T-cell (primary cell): Measurements from ENCODE around the gene PLEKHG7. TPM values are rescaled to one million over a fixed set of nuclear protein-coding genes. Genes with fewer than 3 reads are reported as not detected.
"Not testable (repeated sequence)": the region's sequence is repeated elsewhere in the genome, so short reads cannot be mapped to it uniquely, and the experiment has no call there.

Source experiments
- ATAC-seq, 4 experiments: fragments of 200-7000 bp in 3 of 4; fragments of 150-1000 bp in 1 of 4; cut with Tn5 transposase; replicated peaks in 1 of 4; 1 replicate in 3 of 4; 2 replicates in 1 of 4; pipeline ENCODE4 v1.10.0; 2021; ENCODE audit warnings: moderate library complexity in 3 of 4, mild to moderate bottlenecking in 2 of 4, moderate number of reproducible peaks in 1 of 4
- CTCF ChIA-PET, 2 donors: fragments of 300-600 bp; sonication (Branson Sonifier 250); formaldehyde crosslinking; loops; one replicate each; lab custom pipeline; 2022; ENCODE audit warnings: antibody characterized with exemption in 2 of 2; lab: Charles Lee
- POLR2A ChIA-PET, 2 donors: fragments of 300-600 bp; sonication (Branson Sonifier 250); formaldehyde crosslinking; loops; one replicate each; lab custom pipeline; 2022; ENCODE audit warnings: antibody characterized with exemption in 2 of 2; lab: Charles Lee
- DNase-seq, 35 experiments: peaks; one replicate each; pipeline versions ENCODE4 v3.0.0 to v3.0.0-alpha.2; 2013 to 2023
- H3K27ac ChIP-seq: one replicate; pipeline ENCODE4 v1.5.1; 2013; ENCODE audit warnings: low read length
- H3K27me3 ChIP-seq, 2 experiments: replicated peaks in 1 of 2; 1 replicate in 1 of 2; 2 replicates in 1 of 2; pipeline versions ENCODE4 v1.6.1 to v1.7.0; 2013; ENCODE audit warnings: low read length in 1 of 2, mixed read lengths in 1 of 2; ENCODE audit not compliant: control insufficient read depth in 2 of 2, insufficient read depth in 2 of 2; ENCODE audit errors: extremely low read depth in 1 of 2
- H3K36me3 ChIP-seq, 2 donors: 1 replicate in 1 of 2; 2 replicates in 1 of 2; pipeline versions ENCODE4 v1.6.1 to v1.7.0; 2013; ENCODE audit warnings: low read length in 1 of 2; ENCODE audit not compliant: control insufficient read depth in 2 of 2, insufficient read depth in 1 of 2; ENCODE audit errors: extremely low read depth in 1 of 2
- H3K4me1 ChIP-seq, 2 experiments: 1 replicate in 1 of 2; 2 replicates in 1 of 2; pipeline versions ENCODE4 v1.6.1 to v1.7.0; 2013; ENCODE audit warnings: low read length in 2 of 2, mixed read lengths in 1 of 2; ENCODE audit not compliant: insufficient read depth in 2 of 2, control insufficient read depth in 1 of 2; ENCODE audit errors: extremely low read depth in 1 of 2
- H3K4me3 ChIP-seq, 2 donors: 1 replicate in 1 of 2; 2 replicates in 1 of 2; pipeline versions ENCODE4 v1.5.1 to v1.7.0; 2013; ENCODE audit warnings: mild to moderate bottlenecking in 2 of 2, low read length in 1 of 2, moderate library complexity in 1 of 2; ENCODE audit not compliant: control insufficient read depth in 1 of 2; ENCODE audit errors: extremely low read depth in 1 of 2
- H3K9me3 ChIP-seq: 2 replicates; pipeline ENCODE4 v1.7.0; 2013
- H3K27ac Mint-ChIP-seq, 2 donors: one replicate each; pipeline ENCODE4 v1.8.0; 2020 to 2021; ENCODE audit warnings: mild to moderate bottlenecking in 2 of 2, mixed read lengths in 2 of 2
- H3K27me3 Mint-ChIP-seq, 2 donors: one replicate each; pipeline ENCODE4 v1.8.0; 2021 to 2022; ENCODE audit warnings: mixed read lengths in 2 of 2
- H3K36me3 Mint-ChIP-seq: one replicate; pipeline ENCODE4 v1.8.0; 2021; ENCODE audit warnings: mixed read lengths
- H3K4me1 Mint-ChIP-seq, 3 donors: one replicate each; pipeline ENCODE4 v1.8.0; 2020 to 2022; ENCODE audit warnings: mixed read lengths in 3 of 3, mild to moderate bottlenecking in 1 of 3
- H3K4me3 Mint-ChIP-seq, 3 donors: one replicate each; pipeline ENCODE4 v1.8.0; 2020 to 2022; ENCODE audit warnings: mild to moderate bottlenecking in 3 of 3, mixed read lengths in 3 of 3, moderate library complexity in 3 of 3
- H3K9me3 Mint-ChIP-seq, 3 donors: one replicate each; pipeline ENCODE4 v1.8.0; 2020 to 2022; ENCODE audit warnings: mixed read lengths in 3 of 3
- WGBS: methylation state at CpG from one replicate; pipeline ENCODE4 v1.1.5; 2013; ENCODE audit warnings: missing lambda C conversion rate; ENCODE audit not compliant: insufficient coverage; 5-methylcytosine and 5-hydroxymethylcytosine counted together
- total RNA-seq, 35 experiments: library from RNA in 6 of 35; stranded (reverse) in 6 of 35; fragments of 120-200 nt in 1 of 35; gene quantifications; one replicate each; pipeline versions ENCODE4 v1.2.1 to v1.2.4 and lab custom pipeline; 2013 to 2026

The PLEKHG7 gene
- total RNA-seq, 5 donors from 2014 or later (not counting 1 experiment from before 2014, with no cell fraction given), result 0.13 to 0.30 (median 0.19) TPM; not detected in 2

GRCh38 chr12:92785563-92785950 lies 82.8 kb downstream of the PLEKHG7 start:
- H3K36me3 ChIP-seq, result peaks cover 0 to 20% of the 10 kb centered on the region in 2 donors
- no peak overlapping the region for H3K27ac ChIP-seq
- POLR2A ChIA-PET, result interaction anchor here in 1 of 2 donors (0.6 kb wide), 1 partner anchor 648 kb away, joined by 3 read pairs; no protein-coding TSS in a partner anchor
- Mint-ChIP-seq H3K9me3 (peaks cover 0 to 4% (median 0%) of the 10 kb centered on the region in 3 donors), H3K4me3 (no peak overlapping the region), H3K27me3 (no peaks in the 10 kb centered on the region), H3K36me3 (peaks cover 25% of the 10 kb centered on the region), H3K27ac (no peak overlapping the region), H3K4me1 (peaks cover 18 to 21% (median 20%) of the 10 kb centered on the region in 3 donors)
- ATAC-seq, result no peak
- peaks cover 0 to 3% of the 10 kb centered on the region in 2 experiments for H3K4me1 ChIP-seq
- DNase-seq, result no peak
- no CpG with 5 or more reads among the region's 1 CpG for WGBS
- H3K27me3 ChIP-seq, result no peaks in the 10 kb centered on the region
- CTCF ChIA-PET, result interaction anchor here (0.5 to 3.7 kb wide), 15 partner anchors 11 to 1316 kb away, joined by 3 to 23 read pairs (median 4); partner anchors contain the start of gene EEA1 (in 1 of the 2)
- no peak overlapping the region for H3K4me3 ChIP-seq
- no peaks in the 10 kb centered on the region for H3K9me3 ChIP-seq

GRCh38 chr12:92786045-92786444 lies 83.3 kb downstream of the PLEKHG7 start:
- no peak for ATAC-seq
- H3K27ac ChIP-seq, result no peak overlapping the region
- H3K36me3 ChIP-seq, result peaks cover 0 to 18% of the 10 kb centered on the region in 2 donors
- 100% methylated on average over 1 of the region's 1 CpG for WGBS
- POLR2A ChIA-PET, result no interaction called here
- Mint-ChIP-seq H3K9me3 (peaks cover 0 to 5% (median under 1%) of the 10 kb centered on the region in 3 donors), H3K4me3 (no peak overlapping the region), H3K27ac (peak overlapping the region in 1 of 2 donors; percentile 11), H3K36me3 (peaks cover 28% of the 10 kb centered on the region), H3K27me3 (no peaks in the 10 kb centered on the region), H3K4me1 (peaks cover 18 to 23% (median 21%) of the 10 kb centered on the region in 3 donors)
- no peaks in the 10 kb centered on the region for H3K27me3 ChIP-seq
- CTCF ChIA-PET, result interaction anchor here (0.5 to 3.7 kb wide), 13 partner anchors 10 to 1316 kb away, joined by 3 to 23 read pairs (median 4); no protein-coding TSS in a partner anchor
- no peaks in the 10 kb centered on the region for H3K9me3 ChIP-seq
- no peak overlapping the region for H3K4me3 ChIP-seq
- DNase-seq, result no peak
- peaks cover 0 to 3% of the 10 kb centered on the region in 2 experiments for H3K4me1 ChIP-seq

- H3K27ac Mint-ChIP-seq, H3K27me3 ChIP-seq, POLR2A ChIA-PET, H3K36me3 ChIP-seq, ATAC-seq, H3K4me1 ChIP-seq, H3K9me3 ChIP-seq, H3K4me3 Mint-ChIP-seq, DNase-seq, H3K27ac ChIP-seq, H3K4me3 ChIP-seq, H3K27me3 Mint-ChIP-seq: not testable (repeated sequence)
- CTCF ChIA-PET, result interaction anchor here in 1 of 2 donors (0.6 kb wide), 2 partner anchors 149 to 629 kb away, joined by 3 to 14 read pairs; no protein-coding TSS in a partner anchor
- H3K36me3 Mint-ChIP-seq, result peaks cover 76% of the 10 kb centered on the region
- peaks cover 8 to 27% (median 14%) of the 10 kb centered on the region in 3 donors for H3K9me3 Mint-ChIP-seq
- H3K4me1 Mint-ChIP-seq, result peaks cover 16 to 23% (median 20%) of the 10 kb centered on the region in 3 donors
- 100% methylated on average over 2 of the region's 5 CpGs for WGBS
These were observed 91.6 kb downstream of the PLEKHG7 start for GRCh38 chr12:92794356-92794755.

GRCh38 chr12:92794814-92795213 lies 92.0 kb downstream of the PLEKHG7 start:
- ChIA-PET CTCF (interaction anchor here (0.6 to 1.3 kb wide), 4 partner anchors 11 to 628 kb away, joined by 3 to 14 read pairs (median 3); no protein-coding TSS in a partner anchor), POLR2A (interaction anchor here in 1 of 2 donors (1.0 kb wide), 1 partner anchor 115 kb away, joined by 3 read pairs; no protein-coding TSS in a partner anchor)
- no peak for ATAC-seq
- peaks cover 0 to 7% of the 10 kb centered on the region in 2 donors for H3K36me3 ChIP-seq
- no peak overlapping the region for H3K4me3 Mint-ChIP-seq
- H3K36me3 Mint-ChIP-seq, result peaks cover 75% of the 10 kb centered on the region
- no peak overlapping the region for H3K27ac ChIP-seq
- H3K9me3 ChIP-seq, result no peaks in the 10 kb centered on the region
- H3K4me1 ChIP-seq, result no peaks in the 10 kb centered on the region
- H3K27me3 ChIP-seq, result no peaks in the 10 kb centered on the region
- no peak for DNase-seq
- H3K27me3 Mint-ChIP-seq, result no peaks in the 10 kb centered on the region
- no peak overlapping the region for H3K27ac Mint-ChIP-seq
- no peak overlapping the region for H3K4me3 ChIP-seq
- H3K4me1 Mint-ChIP-seq, result peaks cover 12 to 18% (median 15%) of the 10 kb centered on the region in 3 donors
- peaks cover 8 to 27% (median 14%) of the 10 kb centered on the region in 3 donors for H3K9me3 Mint-ChIP-seq

GRCh38 chr12:92796650-92797049 lies 93.9 kb downstream of the PLEKHG7 start:
- Histone ChIP-seq H3K27me3 (no peaks in the 10 kb centered on the region), H3K4me1 (no peaks in the 10 kb centered on the region), H3K4me3 (no peak overlapping the region), H3K27ac (no peak overlapping the region), H3K36me3 (peaks cover 0 to 22% of the 10 kb centered on the region in 2 donors), H3K9me3 (no peaks in the 10 kb centered on the region)
- CTCF ChIA-PET, result interaction anchor here (0.5 to 1.6 kb wide), 4 partner anchors 11 to 98 kb away, joined by 3 to 5 read pairs (median 4); no protein-coding TSS in a partner anchor
- POLR2A ChIA-PET, result interaction anchor here in 1 of 2 donors (0.6 to 0.7 kb wide), 2 partner anchors 80 to 1466 kb away, joined by 4 to 5 read pairs; no protein-coding TSS in a partner anchor
- Mint-ChIP-seq H3K4me3 (no peak overlapping the region), H3K9me3 (peaks cover 5 to 16% (median 8%) of the 10 kb centered on the region in 3 donors), H3K36me3 (peaks cover 69% of the 10 kb centered on the region), H3K27me3 (no peaks in the 10 kb centered on the region), H3K27ac (no peak overlapping the region), H3K4me1 (peaks cover 5 to 7% (median 6%) of the 10 kb centered on the region in 3 donors)
- DNase-seq (no peak), ATAC-seq (no peak)

GRCh38 chr12:92802906-92803305 lies 100.1 kb downstream of the PLEKHG7 start:
- POLR2A ChIA-PET, result no interaction called here
- no peaks in the 10 kb centered on the region for H3K27me3 Mint-ChIP-seq
- CTCF ChIA-PET, result no interaction called here

More at GRCh38 chr12:92802906-92803305, 100.1 kb downstream of the PLEKHG7 start:
- Mint-ChIP-seq H3K4me1 (peaks cover 0 to 3% (median 0%) of the 10 kb centered on the region in 3 donors), H3K36me3 (peaks cover 55% of the 10 kb centered on the region), H3K4me3 (no peak overlapping the region), H3K9me3 (no peaks in the 10 kb centered on the region), H3K27ac (no peak overlapping the region)
- Histone ChIP-seq H3K4me1 (no peaks in the 10 kb centered on the region), H3K36me3 (peaks cover 0 to 33% of the 10 kb centered on the region in 2 donors), H3K27ac (no peak overlapping the region), H3K9me3 (no peaks in the 10 kb centered on the region), H3K27me3 (no peaks in the 10 kb centered on the region), H3K4me3 (no peak overlapping the region)
- no peak for ATAC-seq
- 100% methylated on average over 1 of the region's 3 CpGs for WGBS
- no peak for DNase-seq
